Measurements from ENCODE around the gene UGGT2.
"Not testable (repeated sequence)": the region's sequence is repeated elsewhere in the genome, so short reads cannot be mapped to it uniquely, and the experiment has no call there.

UGGT2 gene

DNA sequence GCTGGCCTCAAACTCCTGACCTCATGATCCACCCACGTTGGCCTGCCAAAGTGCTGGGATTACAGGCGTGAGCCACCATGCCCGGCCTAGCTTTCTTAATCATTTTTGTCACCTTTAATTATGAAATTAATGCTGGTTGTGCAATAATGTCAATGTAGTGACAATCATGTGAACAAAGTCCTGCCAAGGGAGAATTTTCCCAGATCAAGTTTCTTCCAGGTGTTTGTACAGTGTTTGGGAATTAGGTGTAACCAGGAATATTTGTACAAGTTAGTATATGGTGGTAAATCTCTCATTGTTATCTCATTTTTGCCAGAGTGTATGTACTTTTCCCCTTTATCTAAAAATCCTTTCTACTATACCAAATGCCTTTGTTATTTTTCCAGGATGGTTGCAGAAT is 171.1 kb downstream of the UGGT2 start:
- DNase-seq (ENCODE audit: low read depth) = no peak

DNA sequence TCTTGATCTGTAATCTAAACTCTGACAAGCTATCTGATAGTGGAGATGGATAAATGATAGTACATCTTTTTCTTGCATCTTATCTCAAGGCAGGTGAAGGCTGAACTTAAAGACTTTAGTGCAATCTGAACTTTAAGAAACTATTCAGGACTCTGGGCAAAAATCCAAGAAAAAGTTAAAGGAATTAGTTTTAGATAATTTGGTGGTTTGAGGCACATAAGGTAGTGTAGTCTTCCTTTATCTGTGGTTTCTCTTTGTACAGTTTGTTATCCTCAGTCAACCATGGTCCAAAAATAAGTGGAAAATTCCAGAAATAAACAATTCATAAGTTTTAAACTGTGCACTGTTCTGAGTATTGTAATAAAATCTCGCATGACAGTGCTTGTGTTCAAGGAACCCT is 172.9 kb downstream of the UGGT2 start:
- DNase-seq (ENCODE audit: low read depth) = no peak

DNA sequence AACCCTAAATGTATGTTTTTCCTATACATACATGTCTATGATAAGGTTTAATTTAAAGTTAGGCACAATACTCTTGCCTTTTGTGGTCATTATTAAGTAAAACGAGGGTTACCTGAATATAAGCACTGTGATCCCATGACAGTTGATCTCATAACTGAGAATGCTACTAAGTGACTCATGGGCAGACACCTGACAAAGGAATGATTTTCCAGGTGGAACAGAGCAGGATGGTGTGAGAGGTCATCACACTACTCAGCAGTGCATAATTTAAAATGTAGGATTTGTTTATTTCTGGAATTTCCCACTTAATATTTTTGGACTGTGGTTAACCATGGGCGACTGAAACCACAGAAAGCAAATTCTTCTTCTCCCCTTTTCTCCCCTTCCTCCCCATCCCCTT is 178.9 kb downstream of the UGGT2 start:
- DNase-seq (ENCODE audit: low read depth) = no peak

DNA sequence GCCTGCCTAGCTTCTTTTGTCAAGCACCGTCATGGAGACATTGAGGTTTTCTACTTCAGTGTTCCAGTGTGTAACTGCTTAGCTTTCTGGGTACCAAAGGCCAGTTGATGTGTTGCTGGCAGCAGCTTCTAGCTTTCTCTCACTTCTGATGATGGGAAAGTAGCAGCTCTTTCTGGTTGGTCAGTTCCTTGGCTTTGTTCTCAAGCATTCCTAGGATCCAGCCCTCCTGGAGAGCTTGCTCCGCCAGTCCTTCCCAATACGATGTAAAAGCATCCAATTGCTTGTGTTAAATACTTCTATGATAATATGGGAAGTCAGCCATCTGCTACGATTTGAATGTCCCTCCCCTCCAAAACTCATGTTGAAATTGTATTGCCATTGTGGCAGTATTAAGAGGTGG is 182.8 kb downstream of the UGGT2 start:
- no peak for DNase-seq (ENCODE audit: low read depth)

DNA sequence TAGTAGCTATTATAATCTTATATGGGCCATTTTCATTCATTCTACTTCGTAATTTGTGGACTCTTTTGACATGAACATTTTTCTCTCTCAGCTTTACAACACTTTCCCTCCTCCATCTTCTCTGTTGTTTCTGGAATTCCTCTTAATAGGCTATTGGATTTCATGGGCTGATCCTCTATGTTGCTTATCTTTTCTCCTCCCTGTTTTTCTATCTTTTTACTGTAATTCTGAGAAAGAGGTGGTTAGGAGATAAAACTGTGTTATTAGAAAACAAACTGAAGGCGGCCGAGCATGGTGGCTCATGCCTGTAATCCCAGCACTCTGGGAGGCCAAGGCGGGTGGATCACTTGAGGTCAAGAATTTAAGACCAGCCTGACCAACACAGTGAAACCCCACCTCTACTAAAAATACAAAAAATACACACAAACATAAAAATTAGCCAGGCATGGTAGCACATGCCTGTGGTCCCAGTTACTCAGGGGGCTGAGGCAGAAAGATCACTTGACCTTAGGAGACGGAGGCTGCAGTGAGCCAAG is 188.1 kb downstream of the UGGT2 start:
- no peak for DNase-seq (ENCODE audit: low read depth)

DNA sequence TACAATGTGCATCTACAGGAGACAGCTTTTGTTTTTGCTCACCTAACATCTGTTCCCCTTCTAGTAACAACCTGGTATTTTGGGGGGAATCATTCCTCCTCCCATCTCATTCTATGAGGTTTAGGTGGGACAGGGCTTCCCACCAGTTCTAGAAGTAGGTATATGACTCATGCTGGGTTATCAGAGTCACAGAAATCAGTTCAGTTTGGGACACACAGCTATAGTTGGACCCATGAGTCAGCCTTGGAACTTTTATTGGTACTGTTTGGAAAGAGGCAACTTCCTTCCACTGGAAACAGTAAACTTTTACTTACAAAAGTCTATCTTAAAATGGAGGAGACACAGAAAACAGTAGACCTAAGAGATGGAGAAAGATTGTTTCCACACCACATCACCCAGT is 190.8 kb downstream of the UGGT2 start:
- no peak for DNase-seq (ENCODE audit: low read depth)

DNA sequence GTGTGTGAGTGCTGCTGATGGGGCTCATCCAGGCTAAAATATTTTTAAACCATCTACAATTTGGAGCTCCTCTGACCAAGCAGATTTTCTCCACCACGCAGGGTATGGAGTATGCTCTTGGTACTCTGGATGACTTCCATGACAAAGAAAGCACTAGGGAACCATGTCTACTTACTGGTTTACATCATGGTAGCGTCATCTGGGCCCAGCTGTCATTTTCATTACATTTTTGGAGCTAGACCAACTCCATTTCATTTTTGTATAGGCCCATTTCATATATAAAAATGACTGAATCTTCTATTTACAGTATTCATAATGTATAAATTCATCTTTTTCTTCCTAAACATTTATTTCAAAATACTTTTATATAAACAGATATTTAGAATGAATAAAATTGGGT is 191.9 kb downstream of the UGGT2 start:
- DNase-seq (ENCODE audit: low read depth) = no peak

DNA sequence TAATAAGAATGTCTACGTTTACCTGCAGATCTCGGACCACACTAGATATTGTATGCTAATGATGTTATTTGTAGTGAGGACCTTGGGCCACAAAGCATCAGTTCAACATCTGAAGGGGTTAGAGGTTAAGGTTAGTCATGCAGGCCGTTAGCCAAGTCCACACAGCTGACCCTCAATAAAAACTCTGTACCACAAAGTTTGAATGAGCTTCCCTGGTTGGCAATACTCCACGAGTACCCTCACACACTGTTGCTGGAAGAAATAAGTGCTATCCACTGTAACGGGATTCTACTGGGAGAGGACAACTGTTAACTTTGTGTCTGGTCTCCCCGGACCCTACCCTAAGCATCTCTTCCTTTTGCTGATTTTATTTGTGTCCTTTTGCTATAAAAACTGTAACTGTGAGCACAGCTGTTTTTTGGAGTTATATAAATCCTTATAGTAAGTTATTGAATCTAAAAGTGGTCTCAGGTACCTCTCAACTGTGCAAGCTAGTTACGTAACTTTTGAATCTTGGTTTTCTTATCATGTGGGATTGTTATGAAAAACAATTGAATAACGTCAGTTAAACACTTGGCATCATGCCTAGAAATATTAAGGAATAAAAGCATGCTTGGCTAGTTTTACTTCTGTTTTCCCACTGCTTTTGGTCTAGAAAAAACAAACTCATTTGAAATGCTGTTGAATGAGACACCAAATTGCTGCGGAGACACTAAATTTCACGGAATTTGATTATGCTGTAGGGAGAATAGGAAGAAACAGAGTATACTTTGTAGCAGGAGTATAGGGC is 194.7 kb downstream of the UGGT2 start:
- no peak for DNase-seq (ENCODE audit: low read depth)

DNA sequence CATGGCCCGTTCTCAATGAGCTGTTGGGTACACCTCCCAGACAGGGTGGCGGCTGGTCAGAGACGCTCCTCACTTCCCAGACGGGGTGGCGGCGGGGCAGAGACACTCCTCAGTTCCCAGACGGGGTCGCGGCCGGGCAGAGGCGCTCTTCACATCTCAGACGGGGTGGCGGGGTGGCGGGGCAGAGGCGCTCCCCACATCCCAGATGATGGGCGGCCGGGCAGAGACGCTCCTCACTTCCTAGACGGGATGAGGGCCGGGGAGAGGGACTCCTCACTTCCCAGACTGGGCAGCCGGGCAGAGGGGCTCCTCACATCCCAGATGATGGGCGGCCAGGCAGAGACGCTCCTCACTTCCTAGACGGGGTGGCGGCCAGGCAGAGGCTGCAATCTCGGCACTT is 207.5 kb downstream of the UGGT2 start:
- DNase-seq (ENCODE audit: low read depth) = not testable (repeated sequence)

DNA sequence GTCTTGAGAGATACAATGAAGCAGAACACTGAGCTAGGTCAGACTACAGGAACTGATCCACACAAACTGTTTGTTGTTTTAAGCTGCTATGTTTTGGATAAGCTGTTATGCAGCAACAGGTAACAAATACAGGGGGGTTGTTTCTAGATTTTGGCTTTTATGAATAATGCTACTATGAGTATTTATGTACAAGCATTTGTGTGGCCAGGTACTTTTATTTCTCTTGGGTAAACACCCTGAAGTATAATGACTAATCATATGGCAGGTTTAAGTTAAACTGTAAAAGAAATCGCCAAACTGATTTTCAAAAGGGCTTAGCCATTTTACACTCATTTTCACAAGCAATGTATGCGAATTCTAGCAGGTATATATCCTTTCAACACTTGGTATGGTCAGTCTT is 210.3 kb downstream of the UGGT2 start:
- no peak for DNase-seq (ENCODE audit: low read depth)

DNA sequence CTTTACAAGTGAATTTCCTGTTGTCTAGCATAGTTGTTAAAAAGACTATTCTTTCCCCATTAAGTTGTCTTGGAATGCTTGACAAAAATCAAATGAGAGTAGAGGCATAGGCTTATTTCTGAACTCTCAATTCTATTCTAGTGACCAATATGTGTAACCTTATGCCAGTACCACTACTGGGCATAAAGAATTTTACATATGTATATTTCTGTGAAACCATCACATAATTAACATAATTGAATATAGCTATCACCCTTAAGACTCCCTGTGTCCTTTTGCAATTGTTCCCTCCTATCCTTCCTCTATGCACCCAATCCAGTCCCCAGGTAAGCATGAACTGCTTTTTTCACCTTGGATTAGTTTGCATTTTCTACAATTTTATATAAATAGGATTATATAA is 211.3 kb downstream of the UGGT2 start:
- DNase-seq (ENCODE audit: low read depth) = no peak

DNA sequence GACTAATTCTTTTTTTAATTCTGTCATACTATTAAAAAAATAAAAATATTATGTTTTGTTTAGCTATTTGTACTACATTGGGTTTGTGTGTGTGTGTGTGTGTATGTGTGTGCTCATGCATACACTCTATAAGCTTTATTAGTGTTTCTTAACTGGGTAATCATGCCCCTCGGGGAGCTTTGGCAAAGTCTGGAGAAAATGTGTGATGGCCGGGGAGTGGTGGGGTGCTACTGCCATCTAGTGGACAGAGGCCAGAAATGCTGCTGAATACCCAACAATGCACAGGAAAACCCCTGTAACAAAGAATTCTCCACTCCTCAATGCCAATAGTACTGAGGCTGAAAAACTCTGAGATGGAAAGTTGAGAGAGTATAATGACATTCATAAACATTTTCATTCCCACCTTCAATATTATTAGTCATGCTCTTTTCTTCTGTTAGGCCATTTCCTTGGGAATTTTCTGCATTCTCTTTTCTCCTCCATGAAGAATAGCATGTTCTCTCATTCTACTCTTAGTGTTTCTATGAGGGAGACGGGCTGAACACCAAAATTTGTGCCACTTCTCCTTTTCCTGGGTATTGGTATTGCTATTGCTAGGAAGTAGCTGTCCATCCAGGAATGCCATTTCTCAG is 219.0 kb downstream of the UGGT2 start:
- DNase-seq (ENCODE audit: low read depth) = peak; percentile 34

DNA sequence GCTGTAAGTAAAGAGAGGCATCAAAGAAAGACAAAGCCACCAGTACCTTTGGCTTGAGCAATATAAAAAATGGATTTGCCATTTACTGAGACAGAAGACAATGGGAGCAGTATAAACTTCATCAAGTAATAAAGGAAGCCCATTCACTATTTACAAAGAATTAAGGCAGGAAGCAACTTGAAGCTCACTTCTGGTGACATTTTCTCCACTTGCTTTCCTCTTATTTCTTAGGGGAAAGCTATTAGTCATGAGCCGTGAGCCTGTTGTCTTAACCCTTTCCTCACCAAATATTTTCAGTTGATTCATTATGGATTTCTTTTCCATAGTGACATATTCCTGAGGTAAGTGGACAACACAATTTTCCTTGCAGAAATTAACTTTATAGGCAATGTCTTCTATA is 219.5 kb downstream of the UGGT2 start:
- no peak for DNase-seq (ENCODE audit: low read depth)

DNA sequence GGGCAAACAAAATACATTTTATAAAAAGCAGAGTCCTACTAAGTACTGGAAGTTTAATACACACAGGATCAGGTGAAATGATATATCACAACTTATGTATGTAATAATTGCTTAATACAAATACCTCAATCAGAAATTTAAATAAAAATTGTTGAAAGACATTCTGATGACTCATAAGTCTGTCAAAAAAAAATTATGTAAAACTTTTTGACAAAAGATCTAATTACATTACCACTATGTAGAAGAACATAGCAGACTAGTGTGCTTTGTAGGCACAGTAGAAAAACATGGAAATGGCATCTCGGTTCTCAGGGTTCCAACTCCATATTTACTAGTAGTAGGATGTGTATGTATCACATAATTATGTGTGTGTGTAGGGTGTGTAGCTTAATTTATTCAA is 220.1 kb downstream of the UGGT2 start:
- no peak for DNase-seq (ENCODE audit: low read depth)

DNA sequence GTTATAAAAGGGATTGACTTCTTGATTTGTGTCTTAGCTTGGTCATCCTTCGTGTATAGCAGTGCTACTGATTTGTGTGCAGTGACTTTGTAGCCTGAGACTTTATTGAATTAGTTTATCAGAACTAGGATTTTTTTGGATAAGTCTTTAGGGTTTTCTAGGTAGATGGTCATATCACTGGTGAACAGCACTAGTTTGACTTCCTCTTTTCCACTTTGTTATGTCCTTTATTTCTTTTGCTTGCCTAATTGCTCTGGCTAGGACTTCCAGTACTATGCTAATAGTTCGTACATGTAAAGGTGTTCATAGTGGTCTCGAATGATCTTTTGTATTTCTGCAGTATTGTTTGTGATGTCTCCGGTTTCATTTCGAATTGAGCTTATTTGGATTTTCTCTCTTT is 230.9 kb downstream of the UGGT2 start:
- DNase-seq (ENCODE audit: low read depth) = no peak

DNA sequence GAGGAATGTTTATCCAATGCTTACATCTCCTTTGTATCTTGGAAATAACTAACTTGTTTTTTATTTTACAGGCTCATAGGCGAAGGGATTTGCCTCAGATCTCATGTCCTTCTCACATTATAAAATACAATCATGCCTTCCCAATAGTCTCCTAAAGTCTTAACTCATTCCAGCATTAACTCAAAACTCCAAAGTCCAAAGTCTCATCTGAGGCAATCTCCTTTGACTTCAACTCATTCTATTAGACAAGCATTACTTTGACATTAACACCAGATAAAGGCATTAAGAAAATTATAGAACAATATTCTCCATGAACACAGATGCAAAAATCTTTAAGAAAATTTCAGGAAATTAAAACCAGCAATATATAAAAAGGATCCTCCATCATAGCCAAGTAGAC is 238.7 kb downstream of the UGGT2 start:
- no peak for DNase-seq (ENCODE audit: low read depth)

DNA sequence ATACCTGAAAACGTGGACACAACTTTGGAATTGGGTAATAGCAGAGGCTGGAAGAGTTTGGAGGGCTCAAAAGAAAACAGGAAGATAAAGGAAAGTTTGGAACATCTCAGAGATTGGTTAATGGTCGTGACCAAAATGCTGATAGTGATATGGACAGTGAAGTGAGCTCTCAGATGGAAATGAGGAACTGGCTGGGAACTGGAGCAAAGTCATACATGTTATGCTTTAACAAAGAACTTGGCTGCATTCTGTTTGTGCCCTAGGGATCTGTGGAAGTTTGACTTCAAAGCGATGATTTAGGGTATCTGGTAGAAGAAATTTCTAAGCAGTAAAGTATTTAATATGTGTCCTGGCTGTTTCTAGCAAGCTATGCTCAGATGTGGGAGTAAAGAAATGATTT is 240.1 kb downstream of the UGGT2 start:
- DNase-seq (ENCODE audit: low read depth) = no peak

DNA sequence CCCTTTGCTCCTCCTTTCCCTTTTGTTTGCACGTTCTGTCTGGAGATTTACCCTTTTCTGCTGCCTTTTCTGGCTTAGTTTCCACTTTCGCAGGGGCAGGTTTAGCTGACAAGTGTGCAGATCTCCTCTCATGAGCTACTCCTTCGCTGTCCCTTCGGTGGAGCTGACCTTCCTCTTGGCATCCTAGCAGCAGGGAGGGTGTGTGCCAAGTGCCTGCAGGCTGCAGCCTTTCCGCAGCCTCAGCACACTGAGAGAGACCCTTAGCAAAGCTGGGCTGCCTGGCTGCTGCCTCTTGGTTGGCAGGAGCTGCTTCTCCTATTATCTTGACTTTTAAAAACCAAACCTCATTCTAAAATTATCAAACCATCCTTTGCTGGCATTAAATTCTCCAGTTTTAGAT is 243.8 kb downstream of the UGGT2 start:
- DNase-seq (ENCODE audit: low read depth) = no peak

DNA sequence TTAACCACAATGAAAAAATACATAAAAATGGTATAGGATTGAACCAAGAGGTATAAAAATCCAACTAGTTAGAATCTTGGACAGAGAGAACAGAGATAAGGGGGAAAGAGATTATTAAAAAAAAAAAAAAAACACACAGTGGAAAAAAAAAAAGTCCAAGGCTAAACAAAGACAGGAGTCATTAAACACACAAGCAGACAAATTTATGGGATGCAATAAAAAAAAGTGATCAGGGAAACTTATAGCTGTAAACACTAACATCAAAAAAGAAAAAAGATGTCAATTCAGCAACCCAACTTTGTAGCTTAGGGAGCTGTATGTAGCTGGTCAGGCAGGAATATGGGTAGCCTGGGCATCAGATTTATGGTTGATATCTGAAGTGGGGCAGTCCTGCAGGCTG is 247.3 kb downstream of the UGGT2 start:
- DNase-seq (ENCODE audit: low read depth) = no peak

DNA sequence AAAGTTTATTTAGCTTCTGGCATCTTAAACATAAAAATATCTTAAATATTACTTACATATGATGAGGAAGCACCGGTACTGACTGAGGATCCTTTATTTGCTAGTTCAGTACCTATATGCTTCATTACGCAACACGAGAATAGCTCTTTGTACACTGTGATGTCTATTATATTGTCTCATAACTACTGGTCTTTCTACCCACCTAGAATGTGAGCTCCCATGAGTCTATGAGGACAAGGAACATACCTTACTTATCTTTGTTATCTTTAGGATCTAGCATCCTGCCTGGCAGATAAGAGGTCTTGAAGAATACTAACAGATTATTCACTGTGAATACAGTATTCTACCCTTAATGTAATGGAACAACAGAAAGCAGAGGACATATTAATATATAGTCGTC is 251.4 kb downstream of the UGGT2 start:
- no peak for DNase-seq (ENCODE audit: low read depth)

DNA sequence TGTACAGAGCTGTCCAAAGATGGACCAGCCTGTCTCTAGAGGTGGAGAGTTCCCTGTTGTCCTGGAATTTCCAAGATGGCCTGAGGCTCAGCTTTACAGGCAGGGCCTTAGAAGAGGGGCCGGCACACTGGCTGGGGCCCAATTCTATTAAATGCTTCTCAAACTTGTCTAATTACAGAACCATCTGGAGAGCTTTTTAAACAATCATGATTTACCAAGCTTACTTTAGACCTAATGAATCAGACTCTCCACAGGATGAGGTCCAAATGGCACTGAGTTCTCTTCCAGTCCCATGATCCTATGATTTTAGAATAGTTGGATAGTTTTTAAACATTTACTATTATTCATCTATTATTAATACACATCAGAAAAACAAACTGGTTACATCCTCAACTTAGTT is 252.8 kb downstream of the UGGT2 start:
- no peak for DNase-seq (ENCODE audit: low read depth)

DNA sequence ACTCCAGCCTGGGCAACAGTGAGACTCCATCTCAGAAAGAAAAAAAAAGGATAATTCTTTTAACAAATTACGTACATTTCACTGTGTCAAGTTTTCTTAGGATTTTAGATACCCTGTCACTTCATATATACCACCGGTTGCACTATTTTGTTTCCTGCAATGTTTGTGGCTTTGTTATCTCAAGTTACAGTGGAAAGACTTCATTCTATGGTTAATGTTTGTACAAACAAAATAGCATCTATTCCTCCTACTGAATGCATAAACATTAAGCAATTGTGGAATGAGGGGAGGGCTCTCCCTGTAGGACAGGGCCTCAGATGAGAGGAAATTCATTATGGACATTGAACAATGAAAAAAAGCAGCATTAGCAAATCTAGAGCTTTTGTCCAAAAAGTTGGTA is 256.2 kb downstream of the UGGT2 start:
- DNase-seq (ENCODE audit: low read depth) = no peak

DNA sequence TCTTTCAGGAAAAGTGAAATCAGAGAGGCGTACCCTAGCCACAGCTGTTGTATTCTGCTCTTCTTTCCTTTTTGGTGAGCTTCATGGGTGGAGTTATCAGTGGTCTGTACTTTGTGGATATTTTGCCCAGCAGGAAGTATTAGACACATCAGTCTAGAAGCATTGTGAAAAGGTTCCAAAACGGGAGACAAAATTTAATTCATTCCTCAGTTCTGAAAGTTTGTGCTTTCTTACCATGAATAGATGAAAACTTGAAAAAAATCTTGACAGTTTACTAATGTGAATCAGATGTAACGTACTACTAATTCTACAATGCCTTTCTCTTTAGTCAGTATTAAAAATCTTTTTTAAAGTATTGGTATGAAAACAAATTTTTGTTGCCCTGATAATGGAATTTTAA is 259.4 kb downstream of the UGGT2 start:
- no peak for DNase-seq (ENCODE audit: low read depth)

DNA sequence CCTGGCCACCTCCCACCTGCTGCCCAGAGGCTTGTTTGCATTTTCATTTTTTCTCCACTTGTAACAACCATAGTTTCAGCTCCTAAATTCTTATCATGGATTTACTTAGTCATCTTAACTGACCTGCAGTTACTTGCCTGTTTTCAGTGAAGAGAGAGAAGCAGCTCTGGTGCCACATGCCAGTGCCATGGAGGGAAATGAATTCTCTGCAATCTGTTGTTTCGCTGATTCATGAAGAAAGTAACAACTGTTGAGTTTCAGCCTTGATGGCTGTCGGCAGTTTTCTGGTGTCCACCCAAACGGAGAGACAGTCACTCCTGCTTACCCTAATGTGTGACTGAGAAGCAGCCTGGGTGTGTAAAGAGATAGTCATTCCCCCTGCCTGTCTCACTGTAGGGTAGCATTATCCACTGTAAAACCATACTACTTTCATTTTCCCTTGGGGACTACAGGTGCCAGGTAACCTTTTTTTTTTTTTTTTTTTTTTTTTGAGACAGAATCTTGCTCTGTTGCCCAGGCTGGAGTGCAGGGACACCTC is 260.1 kb downstream of the UGGT2 start:
- no peak for DNase-seq (ENCODE audit: low read depth)
